ENCODE results near the gene ROCK2.

DNA sequence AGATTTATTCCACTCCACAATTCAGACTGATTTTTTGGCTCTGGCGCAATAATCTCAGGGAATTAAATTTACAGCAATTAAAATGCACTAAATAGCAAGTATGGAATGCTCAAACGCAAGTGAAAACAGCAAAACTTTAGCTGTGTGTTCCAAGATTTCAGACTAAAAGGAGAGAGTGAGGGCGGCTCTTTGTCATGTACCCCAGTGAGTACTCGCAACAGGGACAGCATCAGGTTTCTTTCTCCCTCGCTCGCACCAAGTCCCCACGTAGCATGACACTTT lies 1.1 kb downstream of the ROCK2 start:
- no peak for TF ChIP-seq REST (IDR thresholded peaks at IDR 0.05; ENCODE audit: insufficient read depth in 1 of 2, low read depth in 2 of 2, low read length in 2 of 2)
- no peak for TF ChIP-seq POLR2AphosphoS5 (IDR thresholded peaks at IDR 0.05; ENCODE audit: low read depth, low read length)
- no peak for TF ChIP-seq TAF1 (IDR thresholded peaks at IDR 0.05; ENCODE audit: borderline replicate concordance, insufficient read depth, low read length)
- no peak for TF ChIP-seq SIN3A (IDR thresholded peaks at IDR 0.05; ENCODE audit: borderline replicate concordance, insufficient read depth, low read length)

Data from PFSK-1 (cell line).